ENCODE data around the gene TMC1.

GRCh38 chr9:72579880-72580550, 58.6 kb downstream of the TMC1 start:
- TF ChIP-seq POLR2A (IDR thresholded peaks at IDR 0.05) (no peak), CTCF (IDR thresholded peaks at IDR 0.05) (no peak)
